ENCODE measurements around the gene CELSR1. TPM values are rescaled to one million over a fixed set of nuclear protein-coding genes. Genes with fewer than 3 reads are reported as not detected.

Gene CELSR1
- polyA plus RNA-seq (2013, experiment 1 of 4) = 27.5 TPM
- polyA plus RNA-seq (2013, experiment 2 of 4) = 39.8 TPM
- polyA plus RNA-seq (2013, experiment 3 of 4) = 32.8 TPM
- polyA plus RNA-seq (2013, experiment 4 of 4) = 38.3 TPM

GRCh38 chr22:46537225-46537945, at the start of gene CELSR1:
Gene CELSR1 (minus strand): TSS chr22:46537620. CDS start chr22:46537170, 450 bp downstream.
- H3K9me3 ChIP-seq (ENCODE audit: control insufficient read depth, low read length) = peaks cover 4% of the 10 kb centered on the region
- H3K4me3 ChIP-seq (ENCODE audit: insufficient read depth, low read depth, low read length) = peak within 1 kb of the TSS; percentile 62
- H3K27ac ChIP-seq (ENCODE audit: insufficient read depth, low read depth, low read length, poor library complexity, severe bottlenecking) = no peak within 1 kb of the TSS
- peaks cover 16% of the 10 kb centered on the region for H3K4me1 ChIP-seq (ENCODE audit: control insufficient read depth, insufficient read depth, low read length)
- WGBS, 2 experiments = 0% methylated on average over 101 of the region's 101 CpGs
- H3K36me3 ChIP-seq (ENCODE audit: control insufficient read depth, insufficient read depth, low read length) = peaks cover 30% of the 10 kb centered on the region
- peaks cover 27% of the 10 kb centered on the region for H3K27me3 ChIP-seq (ENCODE audit: control insufficient read depth, insufficient read depth, low read length, poor library complexity, severe bottlenecking)

GRCh38 chr22:46587061-46587460, 49.6 kb upstream of the CELSR1 start:
- Histone ChIP-seq H3K4me1 (ENCODE audit: control insufficient read depth, insufficient read depth, low read length) (peaks cover 33% of the 10 kb centered on the region), H3K4me3 (ENCODE audit: insufficient read depth, low read depth, low read length) (no peak overlapping the region), H3K9me3 (ENCODE audit: control insufficient read depth, low read length) (no peaks in the 10 kb centered on the region), H3K27ac (ENCODE audit: insufficient read depth, low read depth, low read length, poor library complexity, severe bottlenecking) (no peak overlapping the region), H3K36me3 (ENCODE audit: control insufficient read depth, insufficient read depth, low read length) (no peaks in the 10 kb centered on the region), H3K27me3 (ENCODE audit: control insufficient read depth, insufficient read depth, low read length, poor library complexity, severe bottlenecking) (peaks cover 21% of the 10 kb centered on the region)
- 93 to 95% methylated on average over 9 of the region's 9 CpGs for WGBS, 2 experiments

DNA sequence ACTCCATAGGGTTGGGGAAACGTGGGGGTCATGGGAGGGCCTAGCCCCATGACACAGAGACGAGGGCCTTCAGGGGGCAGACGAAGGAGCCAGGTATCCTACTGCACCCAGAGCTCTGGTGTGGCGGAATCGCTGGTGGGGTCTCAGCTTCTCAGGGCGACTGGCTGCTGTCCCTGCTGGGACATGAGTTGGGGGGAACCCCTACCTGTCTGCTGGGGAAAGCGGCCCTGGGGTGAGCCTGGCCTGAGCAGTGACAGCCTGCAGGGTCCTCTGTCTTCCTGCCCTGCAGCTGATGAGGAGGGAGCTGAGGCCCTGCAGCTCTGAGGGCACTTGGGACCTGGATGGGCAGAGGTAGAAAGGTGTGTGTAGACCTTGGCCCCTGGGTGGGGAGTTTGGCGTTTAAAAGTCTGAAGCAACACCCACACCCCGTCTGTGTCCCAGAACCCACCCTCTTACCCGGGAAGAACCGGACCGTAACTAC, 49.2 kb upstream of the CELSR1 start:
- H3K9me3 ChIP-seq (ENCODE audit: control insufficient read depth, low read length) = no peaks in the 10 kb centered on the region
- H3K27me3 ChIP-seq (ENCODE audit: control insufficient read depth, insufficient read depth, low read length, poor library complexity, severe bottlenecking) = peaks cover 21% of the 10 kb centered on the region
- no peaks in the 10 kb centered on the region for H3K36me3 ChIP-seq (ENCODE audit: control insufficient read depth, insufficient read depth, low read length)
- H3K27ac ChIP-seq (ENCODE audit: insufficient read depth, low read depth, low read length, poor library complexity, severe bottlenecking) = no peak overlapping the region
- H3K4me3 ChIP-seq (ENCODE audit: insufficient read depth, low read depth, low read length) = no peak overlapping the region
- 94 to 95% methylated on average over 12 of the region's 12 CpGs for WGBS, 2 experiments
- peaks cover 33% of the 10 kb centered on the region for H3K4me1 ChIP-seq (ENCODE audit: control insufficient read depth, insufficient read depth, low read length)

DNA sequence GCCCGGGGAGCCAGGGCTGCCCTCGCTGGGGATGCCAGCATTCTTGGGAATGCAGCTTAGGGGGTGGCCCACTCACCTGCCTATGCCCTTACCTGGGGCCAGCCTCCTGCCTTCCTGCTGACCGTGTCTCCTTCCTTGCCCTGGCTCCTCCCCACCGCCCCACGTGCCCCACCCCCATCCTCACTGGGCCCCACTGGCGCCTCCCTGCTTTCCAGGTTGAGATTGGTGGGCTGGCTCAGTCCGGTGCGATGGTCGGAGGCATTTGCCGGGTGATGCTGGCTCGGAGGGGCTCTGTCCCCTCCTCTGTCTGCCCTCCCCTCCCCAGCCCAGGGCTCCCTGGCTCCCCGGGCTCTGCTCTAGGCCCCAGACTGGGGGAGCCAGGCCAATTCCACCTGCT, 48.7 kb upstream of the CELSR1 start:
- 79% methylated on average over 12 of the region's 12 CpGs for WGBS, 2 experiments
- Histone ChIP-seq H3K4me3 (ENCODE audit: insufficient read depth, low read depth, low read length) (no peak overlapping the region), H3K27ac (ENCODE audit: insufficient read depth, low read depth, low read length, poor library complexity, severe bottlenecking) (no peak overlapping the region), H3K4me1 (ENCODE audit: control insufficient read depth, insufficient read depth, low read length) (peaks cover 33% of the 10 kb centered on the region), H3K9me3 (ENCODE audit: control insufficient read depth, low read length) (no peaks in the 10 kb centered on the region), H3K36me3 (ENCODE audit: control insufficient read depth, insufficient read depth, low read length) (no peaks in the 10 kb centered on the region), H3K27me3 (ENCODE audit: control insufficient read depth, insufficient read depth, low read length, poor library complexity, severe bottlenecking) (peaks cover 21% of the 10 kb centered on the region)

GRCh38 chr22:46585340-46586122, 48.1 kb upstream of the CELSR1 start:
- Histone ChIP-seq H3K9me3 (ENCODE audit: control insufficient read depth, low read length) (no peaks in the 10 kb centered on the region), H3K36me3 (ENCODE audit: control insufficient read depth, insufficient read depth, low read length) (no peaks in the 10 kb centered on the region), H3K27me3 (ENCODE audit: control insufficient read depth, insufficient read depth, low read length, poor library complexity, severe bottlenecking) (peaks cover 21% of the 10 kb centered on the region), H3K27ac (ENCODE audit: insufficient read depth, low read depth, low read length, poor library complexity, severe bottlenecking) (no peak overlapping the region), H3K4me3 (ENCODE audit: insufficient read depth, low read depth, low read length) (no peak overlapping the region), H3K4me1 (ENCODE audit: control insufficient read depth, insufficient read depth, low read length) (peaks cover 38% of the 10 kb centered on the region)
- 93 to 94% methylated on average over 19 of the region's 19 CpGs for WGBS, 2 experiments

DNA sequence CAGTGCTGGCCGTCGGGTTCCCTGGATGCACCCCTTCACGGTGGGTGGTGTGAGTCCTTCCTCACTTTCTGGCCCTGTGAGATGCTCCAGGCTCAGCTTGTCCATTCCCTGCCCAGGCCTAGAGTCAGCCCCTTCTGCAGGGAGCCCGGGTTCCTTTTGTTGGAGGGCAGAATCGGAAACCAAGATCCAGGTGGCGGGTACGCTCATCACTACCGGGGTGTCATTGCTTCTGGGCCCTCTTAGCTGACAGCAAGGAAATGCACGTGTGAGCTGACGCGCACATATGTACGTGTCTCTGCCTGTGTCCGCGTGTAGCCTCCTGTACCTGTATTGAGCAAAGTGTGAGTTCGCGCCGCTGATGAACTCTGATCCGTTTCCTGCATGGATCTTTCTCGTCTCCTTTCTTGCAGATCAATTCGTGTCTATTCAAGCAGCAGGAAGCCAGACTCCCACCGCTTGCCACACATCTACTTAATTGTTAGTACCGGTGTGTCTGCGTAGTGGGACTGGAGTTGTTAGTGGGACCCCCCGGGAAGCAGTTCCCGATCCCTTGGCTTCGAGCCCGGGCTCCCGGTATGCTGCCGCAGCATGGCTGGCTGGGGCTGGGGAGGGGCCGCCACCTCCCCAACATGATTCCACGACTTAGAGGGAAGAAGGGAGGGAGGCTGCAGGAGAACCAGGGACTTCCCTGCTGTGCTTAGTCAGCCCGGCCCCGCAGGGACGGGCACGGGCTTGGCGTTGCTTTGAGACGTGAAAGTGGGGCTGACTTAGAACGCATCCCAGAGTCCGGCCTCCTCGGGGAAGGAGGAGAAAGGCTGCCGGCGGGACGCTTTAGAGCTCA, 46.9 kb upstream of the CELSR1 start:
- H3K4me3 ChIP-seq (ENCODE audit: insufficient read depth, low read depth, low read length) = no peak overlapping the region

DNA sequence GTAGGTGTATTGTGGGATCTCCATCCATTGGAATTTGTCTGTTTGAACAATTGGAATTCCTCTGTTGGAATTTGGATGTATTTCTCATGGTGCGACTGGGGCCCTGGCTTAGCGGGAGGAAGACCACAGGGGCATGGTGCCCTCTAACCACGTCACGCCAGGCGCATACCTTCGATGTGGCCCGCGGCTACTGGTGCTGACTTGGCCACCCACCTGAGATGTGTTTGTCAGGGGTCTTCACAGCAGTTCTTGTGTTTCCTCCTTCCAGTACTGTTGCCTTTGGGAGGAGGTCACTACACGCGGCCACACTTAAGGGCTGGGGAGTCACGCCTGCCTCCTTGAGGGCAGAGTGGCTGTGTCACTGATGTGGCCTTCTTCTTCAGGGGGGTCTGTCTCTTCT, 46.2 kb upstream of the CELSR1 start:
- WGBS, 2 experiments = 91 to 95% methylated on average over 11 of the region's 11 CpGs
- peaks cover 37% of the 10 kb centered on the region for H3K4me1 ChIP-seq (ENCODE audit: control insufficient read depth, insufficient read depth, low read length)
- H3K9me3 ChIP-seq (ENCODE audit: control insufficient read depth, low read length) = no peaks in the 10 kb centered on the region
- peaks cover 24% of the 10 kb centered on the region for H3K27me3 ChIP-seq (ENCODE audit: control insufficient read depth, insufficient read depth, low read length, poor library complexity, severe bottlenecking)
- H3K27ac ChIP-seq (ENCODE audit: insufficient read depth, low read depth, low read length, poor library complexity, severe bottlenecking) = no peak overlapping the region
- H3K4me3 ChIP-seq (ENCODE audit: insufficient read depth, low read depth, low read length) = no peak overlapping the region
- no peaks in the 10 kb centered on the region for H3K36me3 ChIP-seq (ENCODE audit: control insufficient read depth, insufficient read depth, low read length)

More for the DNA sequence above, 46.9 kb upstream of the CELSR1 start:
- H3K27ac ChIP-seq (ENCODE audit: insufficient read depth, low read depth, low read length, poor library complexity, severe bottlenecking) = no peak overlapping the region
- H3K36me3 ChIP-seq (ENCODE audit: control insufficient read depth, insufficient read depth, low read length) = no peaks in the 10 kb centered on the region
- 41 to 42% methylated on average over 42 to 43 of the region's 43 CpGs for WGBS, 2 experiments
- peaks cover 39% of the 10 kb centered on the region for H3K4me1 ChIP-seq (ENCODE audit: control insufficient read depth, insufficient read depth, low read length)
- H3K9me3 ChIP-seq (ENCODE audit: control insufficient read depth, low read length) = no peaks in the 10 kb centered on the region
- peaks cover 21% of the 10 kb centered on the region for H3K27me3 ChIP-seq (ENCODE audit: control insufficient read depth, insufficient read depth, low read length, poor library complexity, severe bottlenecking)

- Histone ChIP-seq H3K36me3 (ENCODE audit: control insufficient read depth, insufficient read depth, low read length) (no peaks in the 10 kb centered on the region), H3K27ac (ENCODE audit: insufficient read depth, low read depth, low read length, poor library complexity, severe bottlenecking) (no peak overlapping the region), H3K27me3 (ENCODE audit: control insufficient read depth, insufficient read depth, low read length, poor library complexity, severe bottlenecking) (peaks cover 33% of the 10 kb centered on the region), H3K4me1 (ENCODE audit: control insufficient read depth, insufficient read depth, low read length) (peaks cover 27% of the 10 kb centered on the region), H3K4me3 (ENCODE audit: insufficient read depth, low read depth, low read length) (no peak overlapping the region), H3K9me3 (ENCODE audit: control insufficient read depth, low read length) (no peaks in the 10 kb centered on the region)
- 89 to 92% methylated on average over 14 of the region's 14 CpGs for WGBS, 2 experiments
These were observed 45.0 kb upstream of the CELSR1 start for GRCh38 chr22:46582281-46582933.

GRCh38 chr22:46581538-46582244, 44.3 kb upstream of the CELSR1 start:
- no peak overlapping the region for H3K4me3 ChIP-seq (ENCODE audit: insufficient read depth, low read depth, low read length)
- peaks cover 34% of the 10 kb centered on the region for H3K27me3 ChIP-seq (ENCODE audit: control insufficient read depth, insufficient read depth, low read length, poor library complexity, severe bottlenecking)
- H3K36me3 ChIP-seq (ENCODE audit: control insufficient read depth, insufficient read depth, low read length) = no peaks in the 10 kb centered on the region
- peaks cover 27% of the 10 kb centered on the region for H3K4me1 ChIP-seq (ENCODE audit: control insufficient read depth, insufficient read depth, low read length)
- WGBS, 2 experiments = 84 to 86% methylated on average over 14 of the region's 14 CpGs
- H3K9me3 ChIP-seq (ENCODE audit: control insufficient read depth, low read length) = no peaks in the 10 kb centered on the region
- no peak overlapping the region for H3K27ac ChIP-seq (ENCODE audit: insufficient read depth, low read depth, low read length, poor library complexity, severe bottlenecking)
